NB4 (cell line): ENCODE data around the gene PAPPA2.

ENCODE experiments used
- POLR2A ChIP-seq: IDR thresholded peaks from 2 replicates; pipeline ENCODE4 v1.6.1; 2011; ENCODE audit warnings: mild to moderate bottlenecking; ENCODE audit not compliant: insufficient read length; ENCODE audit errors: extremely low read depth
- TF ChIP-seq, protein P1 (sequence below): IDR thresholded peaks from one replicate; pipeline ENCODE4 v1.5.1; 2012; ENCODE audit warnings: low read depth, low read length
- TF ChIP-seq, protein P2 (sequence below): IDR thresholded peaks from 2 replicates; pipeline ENCODE4 v1.6.1; 2011; ENCODE audit warnings: low read depth, low read length

DNA sequence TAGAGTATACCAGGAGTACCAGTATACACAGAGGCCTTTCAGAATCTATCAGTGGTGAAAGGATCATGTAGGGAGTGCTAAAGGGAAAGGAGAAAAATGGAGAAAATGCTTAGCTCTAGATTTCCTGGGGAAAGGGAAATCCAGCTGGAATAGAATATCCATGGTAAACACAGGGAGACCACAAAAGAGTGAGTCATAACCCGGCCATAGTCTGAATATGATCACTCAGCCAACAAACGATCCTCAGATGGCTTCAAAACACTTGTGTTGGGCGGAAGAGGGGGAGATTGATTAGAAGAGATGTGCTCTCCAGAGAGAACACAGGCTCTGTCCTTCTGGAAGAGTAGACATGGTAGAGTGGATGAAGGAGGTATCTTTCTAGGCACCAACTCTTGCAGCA, 180.6 kb downstream of the PAPPA2 start:
- TF ChIP-seq, protein P1, sequence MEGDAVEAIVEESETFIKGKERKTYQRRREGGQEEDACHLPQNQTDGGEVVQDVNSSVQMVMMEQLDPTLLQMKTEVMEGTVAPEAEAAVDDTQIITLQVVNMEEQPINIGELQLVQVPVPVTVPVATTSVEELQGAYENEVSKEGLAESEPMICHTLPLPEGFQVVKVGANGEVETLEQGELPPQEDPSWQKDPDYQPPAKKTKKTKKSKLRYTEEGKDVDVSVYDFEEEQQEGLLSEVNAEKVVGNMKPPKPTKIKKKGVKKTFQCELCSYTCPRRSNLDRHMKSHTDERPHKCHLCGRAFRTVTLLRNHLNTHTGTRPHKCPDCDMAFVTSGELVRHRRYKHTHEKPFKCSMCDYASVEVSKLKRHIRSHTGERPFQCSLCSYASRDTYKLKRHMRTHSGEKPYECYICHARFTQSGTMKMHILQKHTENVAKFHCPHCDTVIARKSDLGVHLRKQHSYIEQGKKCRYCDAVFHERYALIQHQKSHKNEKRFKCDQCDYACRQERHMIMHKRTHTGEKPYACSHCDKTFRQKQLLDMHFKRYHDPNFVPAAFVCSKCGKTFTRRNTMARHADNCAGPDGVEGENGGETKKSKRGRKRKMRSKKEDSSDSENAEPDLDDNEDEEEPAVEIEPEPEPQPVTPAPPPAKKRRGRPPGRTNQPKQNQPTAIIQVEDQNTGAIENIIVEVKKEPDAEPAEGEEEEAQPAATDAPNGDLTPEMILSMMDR: no peak
- TF ChIP-seq POLR2A: no peak
- TF ChIP-seq, protein P2, sequence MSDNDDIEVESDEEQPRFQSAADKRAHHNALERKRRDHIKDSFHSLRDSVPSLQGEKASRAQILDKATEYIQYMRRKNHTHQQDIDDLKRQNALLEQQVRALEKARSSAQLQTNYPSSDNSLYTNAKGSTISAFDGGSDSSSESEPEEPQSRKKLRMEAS: no peak
